WERI-Rb-1 (cell line): ENCODE data around the gene TSPAN33.

Experiments used
- DNase-seq: peaks from one replicate; pipeline ENCODE4 v3.0.0-alpha.2; 2020
- H3K27ac ChIP-seq: fragments of 250-450 bp; sonication (Bioruptor Pico); 2 replicates; pipeline ENCODE4 v1.5.1; 2020; ENCODE audit warnings: mild to moderate bottlenecking, moderate library complexity
- H3K27me3 ChIP-seq: fragments of 250-450 bp; sonication (Bioruptor Pico); 2 replicates; pipeline ENCODE4 v1.5.1; 2021; ENCODE audit warnings: mild to moderate bottlenecking, low read depth, moderate library complexity; ENCODE audit not compliant: insufficient read depth, severe bottlenecking
- H3K36me3 ChIP-seq: fragments of 250-450 bp; sonication (Bioruptor Pico); 2 replicates; pipeline ENCODE4 v1.5.1; 2020; ENCODE audit warnings: mild to moderate bottlenecking, moderate library complexity
- H3K4me3 ChIP-seq: 2 replicates; pipeline ENCODE4 v1.5.1; 2011; ENCODE audit warnings: low read depth, mild to moderate bottlenecking, control low read depth, low read length
- H3K9me3 ChIP-seq: fragments of 250-450 bp; sonication (Bioruptor Pico); 2 replicates; pipeline ENCODE4 v1.5.1; 2021; ENCODE audit warnings: mild to moderate bottlenecking, moderate library complexity; ENCODE audit not compliant: severe bottlenecking
- TF ChIP-seq, protein P1 (sequence below): IDR thresholded peaks from 2 replicates; pipeline ENCODE4 v1.5.1; 2011; ENCODE audit warnings: low read depth, mild to moderate bottlenecking, control low read depth, inconsistent platforms, low read length

Gene TSPAN33, protein sequence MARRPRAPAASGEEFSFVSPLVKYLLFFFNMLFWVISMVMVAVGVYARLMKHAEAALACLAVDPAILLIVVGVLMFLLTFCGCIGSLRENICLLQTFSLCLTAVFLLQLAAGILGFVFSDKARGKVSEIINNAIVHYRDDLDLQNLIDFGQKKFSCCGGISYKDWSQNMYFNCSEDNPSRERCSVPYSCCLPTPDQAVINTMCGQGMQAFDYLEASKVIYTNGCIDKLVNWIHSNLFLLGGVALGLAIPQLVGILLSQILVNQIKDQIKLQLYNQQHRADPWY

DNA sequence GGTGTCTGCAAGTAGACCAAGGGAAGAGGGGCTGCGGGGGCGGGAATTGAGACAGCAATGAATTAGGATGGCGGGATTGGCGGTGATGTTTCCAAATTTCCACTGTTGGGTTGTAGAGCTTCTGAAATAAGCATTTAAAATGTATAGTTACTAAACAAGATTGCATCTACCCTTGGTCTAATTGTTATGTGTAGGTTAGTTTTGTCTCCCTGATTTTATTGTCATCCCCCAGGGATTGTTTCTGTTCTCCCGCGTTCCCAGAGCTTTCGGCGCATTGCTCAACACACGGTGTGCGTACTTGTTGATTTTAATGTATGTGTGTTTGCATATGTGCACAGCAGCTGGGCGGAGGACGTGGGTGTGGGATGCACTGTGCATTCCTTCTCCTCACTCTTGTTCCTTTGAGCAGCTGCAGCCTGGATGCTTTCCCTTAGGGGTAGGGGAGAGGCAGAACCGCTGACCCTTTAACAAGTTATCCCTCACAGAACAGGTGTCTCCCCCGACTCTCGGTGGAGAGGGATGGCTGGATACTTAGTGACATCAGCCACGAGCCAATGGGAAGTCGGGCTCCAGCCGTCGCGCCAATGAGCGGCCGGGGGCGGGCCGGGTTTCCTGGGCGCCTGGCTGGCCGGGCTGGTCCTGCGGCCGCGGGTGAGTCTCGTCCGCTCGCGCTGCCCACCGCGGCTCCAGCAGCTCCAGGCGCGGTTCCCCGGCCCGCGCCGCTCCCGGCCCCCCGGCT lies at the start of gene TSPAN33:
Gene TSPAN33, plus strand, starts transcription at position 613 of the 739 bp plus-strand sequence. CDS start 274 bp downstream, outside the sequence.
- no peaks in the 10 kb centered on the region for H3K27me3 ChIP-seq
- no peak within 1 kb of the TSS for H3K27ac ChIP-seq
- peak within 1 kb of the TSS; percentile 54 for H3K4me3 ChIP-seq
- TF ChIP-seq, protein P1, sequence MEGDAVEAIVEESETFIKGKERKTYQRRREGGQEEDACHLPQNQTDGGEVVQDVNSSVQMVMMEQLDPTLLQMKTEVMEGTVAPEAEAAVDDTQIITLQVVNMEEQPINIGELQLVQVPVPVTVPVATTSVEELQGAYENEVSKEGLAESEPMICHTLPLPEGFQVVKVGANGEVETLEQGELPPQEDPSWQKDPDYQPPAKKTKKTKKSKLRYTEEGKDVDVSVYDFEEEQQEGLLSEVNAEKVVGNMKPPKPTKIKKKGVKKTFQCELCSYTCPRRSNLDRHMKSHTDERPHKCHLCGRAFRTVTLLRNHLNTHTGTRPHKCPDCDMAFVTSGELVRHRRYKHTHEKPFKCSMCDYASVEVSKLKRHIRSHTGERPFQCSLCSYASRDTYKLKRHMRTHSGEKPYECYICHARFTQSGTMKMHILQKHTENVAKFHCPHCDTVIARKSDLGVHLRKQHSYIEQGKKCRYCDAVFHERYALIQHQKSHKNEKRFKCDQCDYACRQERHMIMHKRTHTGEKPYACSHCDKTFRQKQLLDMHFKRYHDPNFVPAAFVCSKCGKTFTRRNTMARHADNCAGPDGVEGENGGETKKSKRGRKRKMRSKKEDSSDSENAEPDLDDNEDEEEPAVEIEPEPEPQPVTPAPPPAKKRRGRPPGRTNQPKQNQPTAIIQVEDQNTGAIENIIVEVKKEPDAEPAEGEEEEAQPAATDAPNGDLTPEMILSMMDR: no peak
- H3K9me3 ChIP-seq: no peaks in the 10 kb centered on the region
- peak; percentile 86 for DNase-seq
- H3K36me3 ChIP-seq: no peaks in the 10 kb centered on the region; the same call in 1 of the 2 replicates

DNA sequence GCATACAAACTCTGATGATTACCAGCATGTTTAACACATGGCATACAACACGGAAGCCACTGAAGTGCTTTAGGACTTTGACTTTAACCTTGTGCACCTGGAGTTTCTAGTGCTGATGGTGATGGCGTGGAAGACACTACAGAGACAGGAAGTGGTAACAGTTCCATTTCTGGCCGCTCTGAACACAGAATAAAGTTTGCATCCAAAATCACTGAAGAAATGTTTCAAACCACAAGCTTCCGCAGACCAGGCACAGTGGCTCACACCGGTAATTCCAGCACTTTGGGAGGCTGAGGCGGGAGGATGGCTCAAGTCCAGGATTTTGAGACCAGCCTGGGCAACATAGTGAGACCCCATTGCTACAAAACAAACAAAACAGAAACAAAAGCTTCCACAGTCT lies 49.2 kb upstream of the TSPAN33 start:
- Histone ChIP-seq H3K27me3 (no peaks in the 10 kb centered on the region), H3K36me3 (no peaks in the 10 kb centered on the region), H3K27ac (no peak overlapping the region), H3K9me3 (no peaks in the 10 kb centered on the region), H3K4me3 (no peak overlapping the region)
- TF ChIP-seq, protein P1: no peak
- DNase-seq: no peak

DNA sequence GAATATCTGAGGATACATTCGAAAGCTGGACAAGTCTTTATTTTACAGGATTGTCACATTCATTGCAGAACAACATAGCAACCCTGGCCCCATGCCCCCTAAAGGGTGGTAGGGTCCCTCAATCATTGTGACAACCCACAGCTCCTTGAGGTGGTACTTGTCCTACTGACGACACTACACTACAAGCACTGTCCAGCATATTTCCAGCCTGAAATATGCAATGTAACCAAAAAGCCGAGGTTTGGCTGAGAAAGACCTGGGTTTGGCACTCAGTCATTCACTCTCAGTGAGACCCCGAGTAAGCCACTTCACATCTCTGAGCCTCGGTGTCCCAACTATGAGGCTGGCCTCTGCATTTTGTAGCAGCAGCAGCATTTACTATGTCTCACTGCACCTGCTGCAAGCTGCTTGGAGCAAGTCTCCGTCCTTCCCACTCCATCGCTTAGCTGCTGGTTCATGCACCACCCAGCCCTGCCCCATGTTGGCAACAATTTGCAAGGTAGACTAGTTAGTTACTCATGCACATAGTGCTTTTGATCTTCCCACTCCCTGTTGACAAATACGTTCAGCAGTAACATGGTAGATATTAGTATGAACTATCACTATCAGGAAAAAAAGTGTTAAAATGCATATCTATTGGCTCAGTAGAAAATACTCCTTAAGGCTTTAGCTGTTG lies 46.0 kb upstream of the TSPAN33 start:
- DNase-seq: no peak
- Histone ChIP-seq H3K36me3 (no peaks in the 10 kb centered on the region), H3K4me3 (no peak overlapping the region), H3K27ac (no peak overlapping the region), H3K9me3 (peaks cover 2% of the 10 kb centered on the region), H3K27me3 (no peaks in the 10 kb centered on the region)
- TF ChIP-seq, protein P1: no peak

DNA sequence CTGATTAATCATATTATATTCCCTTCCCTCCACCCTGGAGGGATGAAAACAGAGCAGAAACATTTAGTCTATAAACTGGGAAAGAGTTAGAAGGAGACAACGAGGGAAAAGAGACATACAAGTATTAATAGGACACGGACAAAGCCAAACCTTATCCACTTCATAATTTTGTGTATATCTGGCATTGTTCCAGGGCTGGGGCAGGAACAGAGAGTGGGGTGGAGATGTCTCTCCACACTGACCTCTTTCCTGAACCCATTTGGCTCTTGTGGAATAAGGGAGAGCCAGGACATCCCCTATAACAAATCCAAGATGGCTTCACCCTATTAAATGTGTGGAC lies 43.7 kb upstream of the TSPAN33 start:
- no peak overlapping the region for H3K27ac ChIP-seq
- TF ChIP-seq, protein P1: no peak
- H3K4me3 ChIP-seq: no peak overlapping the region
- DNase-seq: no peak
- H3K36me3 ChIP-seq: no peaks in the 10 kb centered on the region
- H3K27me3 ChIP-seq: no peaks in the 10 kb centered on the region
- H3K9me3 ChIP-seq: peaks cover 2% of the 10 kb centered on the region

DNA sequence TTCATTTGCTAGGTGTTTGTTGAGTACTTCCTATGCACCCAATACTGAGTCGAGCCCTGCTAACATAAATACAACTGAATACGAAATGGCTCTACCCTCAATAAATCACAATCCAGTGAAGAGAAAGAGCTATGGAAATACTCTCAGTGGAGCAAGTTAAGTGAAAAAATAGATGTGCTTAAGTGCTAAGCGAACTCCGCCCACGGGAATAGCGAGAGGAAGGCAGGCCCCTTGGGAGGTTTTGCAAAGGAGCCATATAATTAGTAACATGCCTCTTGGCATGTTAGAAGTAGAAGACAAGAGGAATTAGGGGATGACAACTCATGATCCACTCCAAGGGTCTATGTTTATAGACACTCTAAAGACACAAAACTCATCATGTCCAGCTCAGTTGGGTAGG lies 42.8 kb upstream of the TSPAN33 start:
- H3K36me3 ChIP-seq: no peaks in the 10 kb centered on the region
- TF ChIP-seq, protein P1: no peak
- H3K27ac ChIP-seq: no peak overlapping the region
- H3K9me3 ChIP-seq: peaks cover 2% of the 10 kb centered on the region
- DNase-seq: no peak
- H3K27me3 ChIP-seq: no peaks in the 10 kb centered on the region
- no peak overlapping the region for H3K4me3 ChIP-seq
